HG02943 (cell line): ENCODE data around the gene DOCK11.

Experiments used
- ATAC-seq: cut with Tn5 transposase; IDR thresholded peaks from one replicate; pipeline ENCODE4 v1.9.1; 2021; ENCODE audit warnings: mild to moderate bottlenecking, low read depth, moderate library complexity; ENCODE audit not compliant: unreplicated experiment

Gene DOCK11

GRCh38 chrX:118621081-118621759 is 125.6 kb downstream of the DOCK11 start:
- no peak for ATAC-seq

- no peak for ATAC-seq
Observed at GRCh38 chrX:118623062-118623461, 127.4 kb downstream of the DOCK11 start.

- no peak for ATAC-seq
Observed at GRCh38 chrX:118626346-118626745, 130.7 kb downstream of the DOCK11 start.

GRCh38 chrX:118627084-118627758 is 131.6 kb downstream of the DOCK11 start:
- no peak for ATAC-seq

GRCh38 chrX:118630848-118631247 is 135.2 kb downstream of the DOCK11 start:
- ATAC-seq: no peak

GRCh38 chrX:118631586-118631985 is 136.0 kb downstream of the DOCK11 start:
- ATAC-seq: no peak

GRCh38 chrX:118632862-118633261 is 137.2 kb downstream of the DOCK11 start:
- no peak for ATAC-seq

- ATAC-seq: no peak
Observed at GRCh38 chrX:118633530-118633929, 137.9 kb downstream of the DOCK11 start.

- no peak for ATAC-seq
Observed at GRCh38 chrX:118634336-118634735, 138.7 kb downstream of the DOCK11 start.

- no peak for ATAC-seq
Observed at GRCh38 chrX:118637997-118638396, 142.4 kb downstream of the DOCK11 start.

- no peak for ATAC-seq
Observed at GRCh38 chrX:118644378-118644777, 148.8 kb downstream of the DOCK11 start.

- no peak for ATAC-seq
Observed at GRCh38 chrX:118652717-118653116, 157.1 kb downstream of the DOCK11 start.

- no peak for ATAC-seq
Observed at GRCh38 chrX:118654331-118654730, 158.7 kb downstream of the DOCK11 start.

GRCh38 chrX:118655561-118656246 is 160.1 kb downstream of the DOCK11 start:
- no peak for ATAC-seq

- ATAC-seq: no peak
Observed at GRCh38 chrX:118657413-118657812, 161.8 kb downstream of the DOCK11 start.

GRCh38 chrX:118660085-118660484 is 164.5 kb downstream of the DOCK11 start:
- ATAC-seq: no peak

- no peak for ATAC-seq
Observed at GRCh38 chrX:118665204-118665603, 169.6 kb downstream of the DOCK11 start.

GRCh38 chrX:118666521-118666920 is 170.9 kb downstream of the DOCK11 start:
- no peak for ATAC-seq

GRCh38 chrX:118669435-118669834 is 173.8 kb downstream of the DOCK11 start:
- ATAC-seq: no peak

GRCh38 chrX:118675326-118675965 is 179.8 kb downstream of the DOCK11 start:
- no peak for ATAC-seq

- ATAC-seq: no peak
Observed at GRCh38 chrX:118675966-118676349, 180.3 kb downstream of the DOCK11 start.
